Muscle of leg (tissue), 9 donors: ENCODE results near the gene RNF113B. TPM values are rescaled to one million over a fixed set of nuclear protein-coding genes. Genes with fewer than 3 reads are reported as not detected.

Source experiments
- polyA plus RNA-seq, 8 donors: library from polyadenylated mRNA; unstranded; fragments of 120-200 nt; gene quantifications; one replicate each; pipeline versions ENCODE4 v1.2.1 to v1.2.3, GENCODE V29; 2013; ENCODE audit warnings: inconsistent platforms in 1 of 8, low replicate concordance in 1 of 8; ENCODE audit not compliant: insufficient read length in 8 of 8, insufficient read depth in 1 of 8
- total RNA-seq: library from RNA; stranded (reverse); fragments of 120-200 nt; gene quantifications from one replicate; pipeline ENCODE4 v1.2.4, GENCODE V29; 2013

RNF113B gene
- total and polyA plus RNA-seq, 9 donors = not detected

Other genes starting within 250 kb of the RNF113B start
- 123 TPM for gene IPO5, start 223.6 kb downstream of the RNF113B start, total RNA-seq
- gene IPO5, start 223.6 kb downstream of the RNF113B start, polyA plus RNA-seq = 100 to 1,000 TPM; 123 to 171 (median 151) TPM
- 37.8 TPM for gene FARP1, start 34.2 kb downstream of the RNF113B start, total RNA-seq
- 10 to 100 TPM; 54.5 to 90.7 (median 75.2) TPM for gene FARP1, start 34.2 kb downstream of the RNF113B start, polyA plus RNA-seq